Stimulated activated CD8-positive, alpha-beta memory T cell treated with anti-CD3 and anti-CD28 coated beads, Interleukin-4, amount 100 ng/mL, for 24 hours (primary cell): ENCODE data around the gene C1orf50.
"Not testable (repeated sequence)": the region's sequence is repeated elsewhere in the genome, so short reads cannot be mapped to it uniquely, and the experiment has no call there.

ENCODE experiments used
- DNase-seq: peaks from one replicate; pipeline ENCODE4 v3.0.0-alpha.2; 2020; ENCODE audit warnings: low read depth

The C1orf50 gene

DNA sequence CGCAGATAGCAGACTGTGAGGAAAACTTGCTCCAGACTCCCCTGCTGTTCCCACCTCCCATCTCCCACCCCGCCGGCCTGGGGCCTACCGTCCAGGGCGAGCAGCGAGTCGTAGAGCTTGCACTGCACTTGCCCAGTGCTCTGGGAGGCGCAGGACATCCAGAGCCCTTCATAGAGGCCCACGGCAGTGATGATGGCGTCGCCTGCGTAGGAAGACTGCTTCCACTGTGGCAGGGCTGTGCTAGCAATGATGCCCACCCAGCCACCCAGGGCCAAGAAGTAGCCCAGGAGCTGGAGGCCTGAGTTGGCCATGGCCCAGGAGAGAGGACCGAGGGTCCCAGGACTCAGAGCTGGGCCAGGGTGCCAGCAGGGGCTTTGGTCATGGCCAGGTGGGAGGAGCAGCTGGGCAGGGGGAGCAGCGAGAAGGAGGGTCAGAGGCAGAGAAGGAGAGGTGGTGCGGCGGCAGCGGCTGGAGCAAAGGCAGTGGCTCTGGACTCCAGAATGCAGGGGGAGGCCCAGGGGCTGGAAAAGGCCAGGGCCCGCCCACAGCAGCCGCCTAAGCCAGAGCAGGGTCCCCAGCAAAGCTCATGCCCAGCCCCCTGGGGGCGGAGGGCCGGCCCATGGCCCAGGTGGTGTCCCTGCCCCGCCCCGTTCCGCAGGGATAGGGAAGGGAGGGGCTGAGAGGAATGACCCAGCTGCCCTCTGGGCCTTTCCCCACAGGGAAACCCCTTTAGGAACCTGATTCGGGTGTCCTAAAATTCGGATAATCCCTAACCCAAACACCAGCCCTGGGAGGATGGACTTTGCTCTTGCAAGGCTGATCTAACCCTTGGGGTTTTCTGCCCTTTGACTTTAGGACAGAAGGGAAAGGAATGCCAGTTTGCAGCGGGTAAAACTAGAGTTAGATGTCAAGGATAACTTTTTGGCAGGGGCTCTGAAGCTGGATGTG is 27.0 kb upstream of the C1orf50 start, which contains the start of gene CLDN19:
Gene CLDN19 (minus strand): TSS at position 484 of the 948 bp plus-strand sequence. CDS start 173 bp downstream, at position 311.
- DNase-seq = no peak

DNA sequence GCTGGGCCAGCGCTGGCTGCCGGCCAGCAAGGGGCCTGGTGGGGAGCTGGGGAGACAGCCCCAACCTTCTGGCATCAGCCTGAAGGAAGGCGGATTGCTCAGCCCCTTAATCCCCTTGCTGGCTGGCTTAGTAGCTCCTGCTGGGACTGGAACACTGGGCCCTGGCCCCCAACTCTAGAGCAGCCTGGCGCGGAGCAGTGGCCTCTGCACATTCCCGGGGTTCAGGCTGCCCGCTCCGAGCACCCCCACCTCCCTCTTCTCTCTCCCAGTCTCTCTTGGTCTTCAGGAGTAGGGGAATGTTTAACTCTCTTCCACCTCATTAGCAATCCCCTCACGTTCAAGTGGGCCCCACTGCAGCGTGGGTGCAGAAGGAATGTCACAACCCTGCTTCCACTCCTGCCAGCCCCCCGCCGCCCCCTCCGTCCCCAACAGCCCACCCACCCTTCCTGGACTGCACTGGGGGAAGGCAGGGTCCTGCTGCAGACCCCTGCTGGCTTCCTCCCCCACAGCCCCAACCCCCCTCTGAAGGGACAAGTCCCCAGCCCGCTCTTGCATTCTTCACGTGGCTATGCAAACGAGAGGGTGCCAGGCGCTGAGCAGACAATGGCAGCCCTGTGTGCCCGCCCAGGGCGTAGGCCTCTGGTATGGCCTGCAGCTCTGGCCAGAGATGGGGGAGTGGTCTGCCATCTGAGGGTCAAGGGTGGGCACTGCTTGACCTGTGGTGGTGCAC is 26.0 kb upstream of the C1orf50 start:
- no peak for DNase-seq

DNA sequence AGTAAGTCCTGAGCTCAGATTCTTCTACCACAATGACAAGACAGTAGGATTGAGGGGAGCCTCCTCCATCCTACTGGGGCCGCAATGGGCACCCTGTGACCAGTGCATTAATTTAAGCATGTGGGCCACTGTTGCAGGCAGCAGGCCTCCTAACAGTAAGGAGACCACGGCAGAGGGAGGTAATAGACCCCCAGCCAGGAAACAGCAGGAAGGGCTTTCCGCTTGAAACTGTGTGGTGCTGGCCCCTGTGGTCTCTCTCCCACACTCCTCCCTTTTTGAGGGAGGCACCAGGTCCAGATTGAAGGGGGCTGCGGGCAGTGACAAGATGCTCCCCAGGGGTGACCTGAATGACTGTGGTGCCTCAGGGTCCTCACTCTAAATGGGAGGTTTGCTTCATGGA is 25.3 kb upstream of the C1orf50 start:
- no peak for DNase-seq

DNA sequence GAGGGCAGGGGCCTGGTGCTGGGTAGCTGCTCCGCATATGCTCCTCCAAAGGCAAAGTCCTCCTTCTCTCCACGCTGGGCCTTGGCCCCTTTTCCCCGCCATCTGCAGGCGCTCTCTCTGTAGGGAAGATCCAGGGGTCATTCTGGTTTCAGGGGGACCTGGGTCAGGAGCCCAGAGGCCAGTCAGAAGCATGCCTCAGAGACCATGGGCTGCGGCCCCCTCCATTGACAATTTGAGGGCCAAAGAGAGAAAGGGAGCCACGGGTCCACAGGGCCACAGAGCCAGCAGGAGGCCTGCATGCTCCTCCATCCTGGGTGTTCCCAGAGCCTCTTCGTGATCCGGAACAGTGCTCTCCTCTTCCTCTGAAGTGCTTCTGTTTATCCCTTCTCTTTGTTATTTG is 24.9 kb upstream of the C1orf50 start:
- no peak for DNase-seq

DNA sequence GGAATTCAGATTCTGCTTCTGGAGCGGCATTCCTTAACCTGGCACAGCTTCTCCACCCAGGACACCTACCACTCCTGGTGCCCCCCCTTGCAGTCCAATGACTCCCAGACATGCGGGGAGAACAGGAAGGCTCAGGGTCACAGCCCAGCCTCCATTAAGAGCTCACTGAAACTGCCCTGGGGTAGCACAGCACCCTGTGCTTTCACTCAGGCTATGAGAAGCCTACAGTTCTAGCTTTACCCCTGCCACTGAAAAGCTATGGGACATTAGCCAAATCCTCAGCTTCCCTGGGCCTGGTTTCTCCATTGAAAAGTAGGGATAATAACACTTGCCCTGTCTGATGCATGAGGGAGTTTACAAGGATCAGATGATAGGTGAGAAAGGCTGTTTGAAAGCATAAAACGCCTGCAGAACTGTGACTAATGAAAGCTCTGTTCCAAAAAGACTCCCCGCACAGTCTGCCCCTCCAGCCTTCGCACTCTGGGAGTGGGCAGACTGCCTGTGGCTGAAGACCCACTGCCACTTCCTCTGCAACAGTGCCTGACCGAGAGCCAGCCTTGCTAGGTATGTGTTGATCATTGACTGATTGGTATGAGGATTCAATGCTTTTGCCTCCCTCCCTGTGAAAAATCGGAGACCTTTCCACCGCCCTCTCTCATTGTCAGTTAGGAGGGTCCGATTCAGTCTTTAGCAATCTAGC is 24.3 kb upstream of the C1orf50 start:
- no peak for DNase-seq

DNA sequence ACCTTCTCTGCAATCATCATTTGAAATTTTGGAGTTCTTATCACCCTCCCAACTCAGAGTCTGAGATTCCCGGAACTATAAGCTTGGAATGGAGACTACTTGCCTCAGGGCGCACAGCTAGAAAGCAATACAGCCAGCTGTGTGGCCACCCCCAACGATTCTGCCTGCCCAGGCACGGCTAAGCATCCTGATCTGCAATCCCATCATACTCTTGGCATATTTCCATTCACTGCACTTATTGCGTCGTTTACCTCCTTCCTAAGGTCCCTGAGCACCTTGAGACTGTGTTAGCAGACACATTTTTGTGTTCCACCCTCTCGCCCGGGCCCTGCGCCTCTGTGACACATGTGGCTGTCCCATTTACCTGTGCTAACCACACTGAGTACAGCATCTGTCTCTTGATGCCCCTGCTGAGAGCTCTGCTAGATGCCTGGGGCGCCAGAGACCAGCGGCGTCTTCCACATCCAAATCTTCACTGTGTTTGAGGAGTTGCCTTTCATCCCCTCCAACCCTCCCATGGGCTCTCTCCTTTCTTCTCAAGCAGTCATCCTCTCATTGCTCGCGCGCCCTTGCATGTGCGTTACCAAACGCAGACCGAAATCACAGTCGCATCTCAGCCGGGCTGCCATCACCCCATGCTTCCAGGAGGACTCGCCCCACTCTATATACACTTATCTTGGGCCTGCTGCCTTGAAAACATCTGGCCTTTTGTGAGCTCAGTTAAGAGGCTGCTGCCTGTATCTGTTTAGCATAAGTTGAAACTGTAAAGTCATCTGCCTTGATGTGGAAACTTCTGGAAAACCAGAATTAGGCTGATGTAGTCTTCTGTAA is 23.5 kb upstream of the C1orf50 start:
- DNase-seq = no peak

DNA sequence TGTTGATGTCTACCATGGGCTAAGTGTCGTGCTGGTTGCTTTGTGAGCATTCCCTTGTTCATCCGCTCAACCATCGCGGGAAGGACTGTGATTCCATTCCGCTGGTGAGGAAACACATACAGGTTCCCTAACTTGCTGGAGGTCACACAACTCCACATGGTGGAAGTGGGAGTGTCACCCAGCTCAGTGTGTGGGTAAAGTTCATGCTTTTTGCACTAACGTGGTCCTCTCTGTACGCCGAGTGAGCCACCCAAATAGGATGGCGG is 23.0 kb upstream of the C1orf50 start:
- DNase-seq = no peak

DNA sequence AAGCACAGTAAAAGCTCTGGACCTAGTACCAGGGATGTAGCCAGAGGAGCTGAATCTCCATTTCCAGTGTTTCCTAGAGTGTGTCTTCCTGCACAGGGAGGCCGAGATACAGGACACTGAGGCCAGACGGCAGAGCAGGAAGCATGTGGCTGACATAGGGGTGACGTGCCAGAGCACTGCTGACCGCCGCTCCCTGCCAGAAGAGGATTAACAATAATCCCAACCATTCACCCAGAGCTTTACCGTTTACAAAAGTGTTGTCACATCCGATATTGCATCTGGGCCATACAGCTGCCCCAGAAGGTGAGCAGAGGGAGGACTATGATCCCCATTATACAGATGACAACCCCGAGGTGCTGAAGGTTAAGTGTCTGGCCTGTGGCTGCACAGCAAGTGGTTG is 21.2 kb upstream of the C1orf50 start:
- no peak for DNase-seq

DNA sequence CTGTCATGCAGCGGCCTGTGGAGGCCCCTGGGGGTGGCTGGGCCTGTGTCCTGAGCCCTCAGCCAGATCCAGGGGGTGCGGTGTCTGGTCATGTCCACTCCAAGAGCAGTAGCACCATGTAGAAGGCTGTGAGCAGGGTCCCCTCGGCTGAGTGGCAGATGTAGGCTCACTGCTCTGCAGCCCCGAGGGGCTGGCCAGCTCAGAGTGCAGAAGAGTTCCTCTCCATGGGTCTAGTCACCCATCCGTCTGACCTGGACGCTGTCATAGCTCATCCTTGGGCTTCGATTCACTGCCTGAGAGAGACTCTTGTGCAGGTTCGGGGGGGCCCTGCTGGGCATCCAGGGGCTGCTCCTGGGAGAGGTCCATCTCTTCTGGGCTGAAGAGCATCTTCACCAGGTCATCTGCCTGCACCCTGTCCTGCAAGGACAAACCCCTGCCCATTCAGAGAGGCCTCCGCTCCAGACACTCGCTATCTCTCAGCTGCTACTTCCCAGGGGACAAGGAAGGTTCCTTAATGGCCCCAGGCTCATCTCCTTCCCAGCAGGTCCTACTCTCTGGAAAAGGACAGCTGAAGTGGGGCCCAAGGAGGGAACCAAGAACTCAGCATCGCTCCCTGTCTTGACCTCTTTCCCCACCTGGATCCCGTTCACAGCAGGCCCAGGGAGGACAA is 20.5 kb upstream of the C1orf50 start:
- DNase-seq = no peak

DNA sequence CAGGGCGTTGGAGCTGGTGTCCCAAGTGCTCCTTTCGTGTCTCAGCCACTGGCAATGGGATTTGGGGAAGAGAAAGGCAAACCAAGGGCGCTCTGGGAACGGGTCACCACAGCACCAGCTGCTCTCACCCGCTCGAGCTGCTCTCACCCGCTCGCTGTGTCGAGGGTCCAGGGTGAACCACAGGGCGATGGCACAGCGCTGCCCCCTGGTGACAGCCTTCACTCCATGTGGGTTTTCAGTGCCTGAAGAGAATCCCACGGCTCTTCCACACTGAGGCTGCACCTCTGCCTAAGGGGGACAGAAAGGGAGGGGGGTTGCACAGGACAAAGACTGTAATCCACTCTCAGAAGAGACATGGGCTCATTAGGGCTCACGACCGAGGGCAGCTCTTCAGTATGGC is 19.9 kb upstream of the C1orf50 start:
- peak; percentile 27 for DNase-seq

DNA sequence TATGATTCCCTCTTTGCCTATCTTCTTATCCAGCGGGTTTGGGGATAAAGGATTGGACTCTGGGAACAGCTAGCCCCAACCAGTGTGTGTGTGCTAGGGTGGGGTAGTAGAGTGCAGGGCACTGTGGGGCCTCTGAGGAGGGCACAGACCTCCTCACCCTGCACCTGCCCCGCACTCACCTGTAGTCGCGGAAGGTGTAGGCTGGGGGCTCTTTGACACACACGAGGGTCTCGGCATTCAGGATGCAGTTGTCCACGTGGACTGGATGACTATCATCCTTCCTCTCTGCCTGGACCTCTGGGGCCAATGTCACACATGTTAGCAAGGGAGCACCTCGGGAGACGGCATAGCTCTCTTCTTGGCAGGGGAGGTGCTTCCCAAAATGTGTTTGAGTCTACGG is 19.0 kb upstream of the C1orf50 start:
- no peak for DNase-seq

DNA sequence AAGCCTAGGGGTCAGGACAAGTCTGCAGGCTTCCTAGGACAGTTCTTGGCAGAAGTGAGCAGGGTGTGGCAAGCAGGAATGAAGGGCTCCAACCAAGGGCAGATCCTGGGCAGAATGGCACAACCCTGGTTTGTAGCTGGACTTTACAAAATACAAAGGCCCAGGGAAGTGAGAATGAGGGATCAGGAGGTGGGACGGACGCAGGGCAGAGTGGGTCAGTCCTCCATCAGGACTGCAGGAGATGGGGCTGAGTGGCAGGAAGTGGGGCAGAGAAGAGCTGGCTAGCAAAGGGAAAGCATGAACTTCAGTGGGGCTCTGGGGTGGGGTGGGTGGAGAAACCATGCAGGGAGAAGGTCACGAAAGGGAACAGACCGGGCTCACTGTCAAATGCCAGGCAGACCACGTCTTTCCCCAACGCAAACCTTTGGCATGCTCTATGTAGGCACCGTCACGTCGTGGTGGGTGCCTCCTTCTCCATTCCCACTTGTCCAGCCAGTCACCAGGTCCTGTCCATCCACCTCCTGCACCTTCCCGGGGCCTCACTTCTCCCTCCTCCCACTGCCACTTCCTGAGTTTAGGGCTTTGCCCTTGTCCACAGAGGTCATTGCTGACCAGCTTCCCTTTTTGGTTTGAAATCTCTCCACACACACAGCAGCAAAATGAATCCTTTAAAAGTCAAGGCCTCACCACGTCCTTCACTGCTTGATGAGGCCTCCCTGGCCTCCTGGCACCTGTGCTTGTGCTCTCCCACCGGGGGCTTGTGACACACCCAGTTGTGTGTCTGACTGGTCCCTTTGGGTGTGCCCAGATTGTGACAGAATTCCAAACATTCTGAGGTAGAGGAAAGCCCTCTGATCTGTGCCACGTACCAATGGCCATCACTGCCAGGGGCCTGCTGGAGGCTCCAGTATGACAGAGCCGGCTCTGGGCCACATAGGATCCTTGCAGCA is 18.3 kb upstream of the C1orf50 start:
- DNase-seq = no peak

DNA sequence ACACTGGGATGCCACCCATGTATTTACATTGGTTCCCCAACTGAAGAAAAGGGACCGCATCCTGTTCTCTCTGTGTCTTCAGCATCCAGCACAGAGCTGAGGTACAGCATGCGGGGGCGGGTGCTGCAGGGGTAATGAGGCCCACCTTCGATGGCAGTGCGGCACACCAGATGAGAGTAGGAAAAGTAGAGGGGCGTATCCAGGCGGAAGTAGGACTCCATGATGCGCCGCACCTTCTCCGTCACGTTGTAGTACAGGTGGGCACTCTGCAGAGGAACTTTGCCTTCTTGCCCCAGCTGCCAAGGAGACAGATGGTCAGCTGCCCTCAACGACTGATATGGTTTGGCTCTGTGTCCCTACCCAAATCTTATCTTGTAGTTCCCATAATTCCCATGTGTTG is 17.0 kb upstream of the C1orf50 start:
- no peak for DNase-seq

DNA sequence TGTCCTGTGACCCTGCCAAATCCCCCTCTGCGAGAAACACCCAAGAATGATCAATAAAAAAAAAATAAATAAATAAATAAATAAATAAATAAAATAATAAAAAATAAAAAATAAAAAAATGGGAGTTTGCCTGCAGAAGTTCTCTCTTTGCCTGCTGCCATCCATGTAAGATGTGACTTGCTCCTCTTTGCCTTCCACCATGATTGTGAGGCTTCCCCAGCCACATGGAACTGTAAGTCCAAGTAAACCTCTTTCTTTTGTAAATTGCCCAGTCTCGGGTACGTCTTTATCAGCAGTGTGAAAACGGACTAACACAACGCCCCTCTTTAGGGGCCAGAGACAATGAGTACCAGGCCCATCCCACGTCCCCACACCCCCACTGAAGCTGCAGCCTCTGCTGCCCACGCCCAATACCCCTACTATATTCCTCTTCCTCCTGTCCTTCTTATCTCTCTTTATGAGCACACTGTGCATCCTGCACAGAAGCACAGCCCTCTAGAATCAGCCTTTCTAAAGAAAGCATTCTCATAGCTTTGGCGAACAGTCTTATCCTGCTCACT is 15.5 kb upstream of the C1orf50 start:
- not testable (repeated sequence) for DNase-seq

DNA sequence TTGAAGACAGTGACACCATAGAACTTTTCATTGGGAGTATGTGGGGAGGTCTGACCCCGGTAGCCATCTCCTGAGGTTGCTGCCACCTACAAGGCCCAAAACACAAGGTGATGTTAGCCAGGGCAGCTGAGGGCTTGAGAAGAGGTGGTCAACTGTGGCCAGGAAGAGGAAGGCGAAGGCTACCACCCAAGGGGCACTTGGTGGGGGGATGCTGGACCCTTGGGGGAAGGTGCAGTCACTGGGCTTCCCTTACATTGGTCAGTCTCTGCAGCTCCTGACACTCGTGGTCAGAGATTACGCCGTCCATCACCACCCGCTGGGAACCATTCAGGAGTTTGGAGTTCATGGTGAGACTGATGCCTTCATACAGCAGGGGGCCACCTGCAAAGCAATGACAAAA is 14.8 kb upstream of the C1orf50 start:
- no peak for DNase-seq

DNA sequence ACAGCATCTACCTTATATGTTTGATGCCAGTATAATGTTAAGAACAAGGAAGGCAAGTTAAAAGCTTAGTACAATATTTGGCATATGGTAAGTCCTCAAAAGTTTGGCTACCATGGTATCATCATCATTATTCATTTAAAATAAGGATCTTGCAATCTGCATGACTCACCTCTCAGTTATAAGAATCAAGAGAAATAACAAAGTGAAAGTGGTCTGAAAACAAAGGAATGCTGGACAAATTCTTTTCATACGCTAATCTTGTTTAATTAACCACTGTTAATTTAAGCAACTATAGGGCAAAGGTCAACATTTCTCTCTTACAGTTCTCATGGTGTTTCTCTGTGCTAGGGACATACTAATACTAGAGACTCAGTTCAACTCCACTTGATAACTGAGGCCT is 14.0 kb upstream of the C1orf50 start:
- no peak for DNase-seq

DNA sequence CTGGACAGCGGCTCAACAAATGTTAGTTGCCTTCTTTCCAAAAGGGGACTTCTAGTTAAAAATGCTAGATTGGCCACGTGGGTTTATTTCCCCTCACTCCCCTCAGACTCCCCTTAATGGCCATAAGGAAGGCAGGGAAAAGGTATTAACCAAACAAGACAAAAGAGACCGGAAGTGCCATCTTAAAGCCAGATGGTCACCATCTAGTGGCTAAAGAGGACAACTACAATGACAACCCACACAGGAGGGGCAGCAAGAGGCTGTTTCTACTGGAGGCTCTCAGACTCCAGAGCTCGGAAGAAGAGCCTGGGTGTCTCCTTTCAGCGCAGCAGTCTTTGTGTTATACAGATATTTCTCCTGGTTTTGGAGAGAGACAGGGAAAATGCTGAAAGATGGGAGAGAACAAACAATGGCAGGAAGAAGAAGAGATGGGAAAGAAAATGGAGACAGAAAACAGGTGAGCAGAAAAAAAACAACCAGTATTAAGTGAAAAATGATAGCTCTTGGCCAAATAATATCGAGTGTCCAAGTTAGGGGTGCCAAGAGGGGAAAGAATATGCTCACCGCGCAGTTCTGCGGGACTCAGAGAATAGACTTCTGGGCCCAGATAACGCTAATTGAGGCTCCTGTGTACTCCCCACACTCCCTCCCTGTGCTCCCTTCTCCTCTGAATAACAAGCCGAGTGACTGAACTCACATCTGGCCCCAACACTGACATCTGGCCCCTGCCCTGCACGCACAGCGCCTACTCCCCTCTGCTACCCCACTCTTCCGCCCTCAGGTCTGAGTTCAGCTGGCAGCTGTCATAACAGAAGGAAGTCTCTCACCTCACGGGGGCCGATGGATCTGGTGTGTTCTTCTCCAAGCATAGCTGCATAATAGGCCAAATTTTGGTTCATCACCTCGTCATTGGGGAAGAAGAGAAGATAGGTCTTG is 9.8 kb upstream of the C1orf50 start:
- DNase-seq = no peak

DNA sequence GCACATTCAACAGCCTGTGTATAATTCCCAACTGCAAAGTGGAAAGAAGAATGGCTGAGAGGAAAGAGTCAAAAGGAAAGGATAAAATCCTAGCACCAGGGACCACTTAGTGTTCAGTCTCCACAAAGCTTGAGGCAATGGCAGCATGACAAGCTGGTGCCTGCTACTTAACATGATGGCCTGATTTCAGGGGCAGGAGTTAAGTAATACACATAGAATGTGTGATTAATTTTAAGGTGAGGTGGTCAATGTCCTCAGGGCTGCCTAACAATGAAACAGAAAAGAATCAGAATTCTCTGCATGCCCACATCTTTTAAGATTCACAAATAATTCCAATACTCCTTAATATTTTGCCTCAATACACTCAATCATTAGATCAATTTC is 9.2 kb upstream of the C1orf50 start:
- no peak for DNase-seq

DNA sequence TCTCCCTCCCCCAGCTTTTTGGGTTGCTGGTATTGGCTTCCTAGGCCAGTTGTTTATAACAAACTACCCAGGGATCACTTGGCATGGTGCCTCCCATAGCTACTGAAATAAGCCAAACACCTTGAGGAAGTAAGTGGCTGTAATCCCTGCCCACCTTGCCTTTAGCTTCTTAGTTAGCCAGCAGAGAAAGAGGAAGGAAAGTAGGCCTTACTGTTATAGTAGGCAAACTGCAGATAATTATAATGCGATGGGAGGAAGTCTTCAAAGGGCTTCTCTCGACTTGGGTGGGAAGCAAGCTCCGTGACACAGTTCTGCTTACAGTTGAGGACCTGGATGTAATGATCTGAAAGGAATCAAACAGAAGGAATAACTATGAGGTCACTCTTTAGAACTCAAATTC is 8.4 kb upstream of the C1orf50 start:
- no peak for DNase-seq
